Osteoblast (primary cell): ENCODE results near the gene PLSCR4. TPM values are rescaled to one million over a fixed set of nuclear protein-coding genes. Genes with fewer than 3 reads are reported as not detected.

Source experiments
- DNase-seq: peaks from one replicate; pipeline ENCODE4 v3.0.0; 2011; ENCODE audit warnings: low spot score, mixed read lengths; ENCODE audit not compliant: insufficient read length; ENCODE audit errors: missing footprints
- H2AFZ ChIP-seq: 2 replicates; pipeline ENCODE4 v1.6.0; 2011; ENCODE audit warnings: mild to moderate bottlenecking, low read length
- H3K27ac ChIP-seq: 2 replicates; pipeline ENCODE4 v1.5.1; 2011; ENCODE audit warnings: mild to moderate bottlenecking, low read depth, low read length, moderate library complexity
- H3K27me3 ChIP-seq: 2 replicates; pipeline ENCODE4 v1.6.0; 2012; ENCODE audit warnings: mild to moderate bottlenecking, control low read depth, inconsistent platforms, low read length, moderate library complexity; ENCODE audit not compliant: insufficient read depth
- H3K36me3 ChIP-seq: 2 replicates; pipeline ENCODE4 v1.5.1; 2011; ENCODE audit warnings: mild to moderate bottlenecking, low read length, control low read depth, moderate library complexity; ENCODE audit not compliant: insufficient read depth
- H3K4me1 ChIP-seq: 2 replicates; pipeline ENCODE4 v1.5.1; 2011; ENCODE audit warnings: mild to moderate bottlenecking, low read length, control low read depth, moderate library complexity; ENCODE audit not compliant: insufficient read depth
- H3K4me2 ChIP-seq: 2 replicates; pipeline ENCODE4 v1.6.0; 2011; ENCODE audit warnings: mild to moderate bottlenecking, low read length; ENCODE audit not compliant: insufficient read depth
- H3K4me3 ChIP-seq: fragments of 200-600 bp; sonication (generic); 3 replicates; pipeline ENCODE4 v1.5.1; 2012; ENCODE audit warnings: mild to moderate bottlenecking, low read length, inconsistent platforms; ENCODE audit not compliant: insufficient read depth
- H3K79me2 ChIP-seq: 2 replicates; pipeline ENCODE4 v1.6.0; 2012; ENCODE audit warnings: mild to moderate bottlenecking, low read length, control low read depth, inconsistent platforms; ENCODE audit not compliant: insufficient read depth
- H3K9me3 ChIP-seq: 2 replicates; pipeline ENCODE4 v1.5.1; 2011; ENCODE audit warnings: low read depth, low read length, control low read depth
- H4K20me1 ChIP-seq: 2 replicates; pipeline ENCODE4 v1.6.0; 2012; ENCODE audit warnings: mild to moderate bottlenecking, low read length, control low read depth; ENCODE audit not compliant: insufficient read depth
- total RNA-seq: library from RNA; depleted of rRNA; stranded (reverse); fragments of >200 nt; gene quantifications from 2 replicates; pipeline ENCODE4 v1.2.3, GENCODE V29; 2012
- TF ChIP-seq, protein P1 (sequence below): IDR thresholded peaks from 2 replicates; pipeline ENCODE4 v1.5.1; 2011; ENCODE audit warnings: mild to moderate bottlenecking, low read depth, low read length, moderate library complexity; ENCODE audit errors: extremely low read depth

PLSCR4 gene
- total RNA-seq, 1 donor: 54.6 TPM

DNA sequence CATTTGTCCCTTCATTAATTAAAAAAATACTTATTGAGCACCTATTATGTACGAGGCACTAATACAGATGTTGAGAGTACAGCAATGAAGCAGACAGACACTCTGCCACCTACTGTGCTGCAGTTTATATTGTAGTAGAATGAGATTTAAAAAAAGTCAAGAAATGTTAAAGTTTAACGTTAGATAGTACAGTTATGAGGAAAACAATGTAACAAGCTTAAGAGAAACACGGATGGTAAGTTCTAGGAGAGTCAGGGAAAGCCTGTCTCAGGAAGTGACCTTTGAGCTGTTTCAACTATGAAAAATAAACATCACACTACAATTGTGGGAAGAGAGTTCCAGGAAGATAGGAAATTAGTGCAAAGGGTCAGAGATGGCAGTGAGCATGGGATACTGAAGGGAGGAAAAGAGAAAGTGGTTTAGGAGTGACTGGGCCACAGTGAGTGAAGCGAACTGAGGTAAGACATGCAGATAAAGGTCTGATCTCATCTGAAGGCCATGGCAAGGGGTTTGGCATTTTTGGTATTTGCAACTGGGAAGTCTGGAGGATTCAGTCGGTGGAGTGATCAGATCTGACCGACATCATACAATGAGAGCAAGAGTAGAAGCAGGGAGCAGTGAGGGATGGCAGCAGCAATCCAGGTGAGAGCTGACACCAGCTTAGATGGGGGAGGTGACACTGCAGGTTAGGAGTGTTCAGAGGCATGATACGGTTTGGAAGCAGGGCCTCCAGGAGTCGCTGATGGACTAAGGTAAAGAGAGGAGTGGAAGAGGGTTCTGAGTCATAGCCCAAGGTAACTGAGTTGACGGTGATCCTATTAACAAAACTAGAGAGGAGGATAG is 28.5 kb downstream of the PLSCR4 start:
- H4K20me1 ChIP-seq: no peaks in the 10 kb centered on the region
- H3K4me1 ChIP-seq: peaks cover 25% of the 10 kb centered on the region
- H3K79me2 ChIP-seq: no peaks in the 10 kb centered on the region
- no peaks in the 10 kb centered on the region for H3K9me3 ChIP-seq
- H2AFZ ChIP-seq: peak overlapping the region; percentile 0
- TF ChIP-seq, protein P1, sequence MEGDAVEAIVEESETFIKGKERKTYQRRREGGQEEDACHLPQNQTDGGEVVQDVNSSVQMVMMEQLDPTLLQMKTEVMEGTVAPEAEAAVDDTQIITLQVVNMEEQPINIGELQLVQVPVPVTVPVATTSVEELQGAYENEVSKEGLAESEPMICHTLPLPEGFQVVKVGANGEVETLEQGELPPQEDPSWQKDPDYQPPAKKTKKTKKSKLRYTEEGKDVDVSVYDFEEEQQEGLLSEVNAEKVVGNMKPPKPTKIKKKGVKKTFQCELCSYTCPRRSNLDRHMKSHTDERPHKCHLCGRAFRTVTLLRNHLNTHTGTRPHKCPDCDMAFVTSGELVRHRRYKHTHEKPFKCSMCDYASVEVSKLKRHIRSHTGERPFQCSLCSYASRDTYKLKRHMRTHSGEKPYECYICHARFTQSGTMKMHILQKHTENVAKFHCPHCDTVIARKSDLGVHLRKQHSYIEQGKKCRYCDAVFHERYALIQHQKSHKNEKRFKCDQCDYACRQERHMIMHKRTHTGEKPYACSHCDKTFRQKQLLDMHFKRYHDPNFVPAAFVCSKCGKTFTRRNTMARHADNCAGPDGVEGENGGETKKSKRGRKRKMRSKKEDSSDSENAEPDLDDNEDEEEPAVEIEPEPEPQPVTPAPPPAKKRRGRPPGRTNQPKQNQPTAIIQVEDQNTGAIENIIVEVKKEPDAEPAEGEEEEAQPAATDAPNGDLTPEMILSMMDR: no peak
- H3K4me2 ChIP-seq: peak overlapping the region; percentile 1
- H3K27me3 ChIP-seq: no peaks in the 10 kb centered on the region
- DNase-seq: peak; percentile 52
- no peaks in the 10 kb centered on the region for H3K36me3 ChIP-seq
- H3K4me3 ChIP-seq: no peak overlapping the region
- peak overlapping the region; percentile 6 for H3K27ac ChIP-seq

GRCh38 chr3:146221276-146221675 is 29.6 kb downstream of the PLSCR4 start:
- Histone ChIP-seq H3K27ac (no peak overlapping the region), H3K4me3 (no peak overlapping the region), H3K79me2 (no peaks in the 10 kb centered on the region), H3K9me3 (no peaks in the 10 kb centered on the region), H4K20me1 (no peaks in the 10 kb centered on the region), H3K36me3 (no peaks in the 10 kb centered on the region), H2AFZ (no peak overlapping the region), H3K4me2 (no peak overlapping the region), H3K4me1 (peaks cover 32% of the 10 kb centered on the region), H3K27me3 (no peaks in the 10 kb centered on the region)
- TF ChIP-seq, protein P1: no peak
- DNase-seq: no peak

GRCh38 chr3:146218880-146219866 is 31.7 kb downstream of the PLSCR4 start:
- H3K27me3 ChIP-seq: no peaks in the 10 kb centered on the region
- TF ChIP-seq, protein P1: peak; percentile 64
- no peak overlapping the region for H3K4me2 ChIP-seq
- H2AFZ ChIP-seq: no peak overlapping the region
- no peaks in the 10 kb centered on the region for H3K36me3 ChIP-seq
- H3K4me1 ChIP-seq: peaks cover 32% of the 10 kb centered on the region
- no peaks in the 10 kb centered on the region for H4K20me1 ChIP-seq
- H3K79me2 ChIP-seq: no peaks in the 10 kb centered on the region
- no peaks in the 10 kb centered on the region for H3K9me3 ChIP-seq
- H3K4me3 ChIP-seq: no peak overlapping the region
- H3K27ac ChIP-seq: no peak overlapping the region
- DNase-seq: peak; percentile 43
